Spleen (tissue), 7 donors: ENCODE data around the gene NEK10.

ENCODE experiments used
- CTCF ChIP-seq, 11 experiments: fragments of 200-600 bp in 7 of 11; fragments of 450-650 bp in 4 of 11; sonication (generic) in 4 of 11; IDR thresholded peaks in 8 of 11; conservative IDR thresholded peaks in 3 of 11; 1 replicate in 7 of 11; 2 replicates in 4 of 11; pipeline versions ENCODE4 v1.4.0 to v1.8.0; 2016 to 2021; ENCODE audit warnings: antibody characterized with exemption in 11 of 11, inconsistent platforms in 4 of 11, mild to moderate bottlenecking in 1 of 11
- POLR2A ChIP-seq, 3 donors: fragments of 450-650 bp; IDR thresholded peaks; one replicate each; pipeline ENCODE4 v1.5.1; 2017; ENCODE audit warnings: antibody characterized with exemption in 3 of 3, mild to moderate bottlenecking in 1 of 3
- POLR2AphosphoS5 ChIP-seq, 3 donors: sonication (generic); formaldehyde crosslinking; IDR thresholded peaks; one replicate each; pipeline ENCODE4 v1.5.1; 2017; ENCODE audit warnings: antibody characterized with exemption in 3 of 3
- donor health status: DM: no; HTN: no; CAD: no; lungs with moderate emphysema.
- donor health status: DM: no; HTN: no; CAD: no.
- donor health status: DM: no; HTN: no; CAD: no.

DNA sequence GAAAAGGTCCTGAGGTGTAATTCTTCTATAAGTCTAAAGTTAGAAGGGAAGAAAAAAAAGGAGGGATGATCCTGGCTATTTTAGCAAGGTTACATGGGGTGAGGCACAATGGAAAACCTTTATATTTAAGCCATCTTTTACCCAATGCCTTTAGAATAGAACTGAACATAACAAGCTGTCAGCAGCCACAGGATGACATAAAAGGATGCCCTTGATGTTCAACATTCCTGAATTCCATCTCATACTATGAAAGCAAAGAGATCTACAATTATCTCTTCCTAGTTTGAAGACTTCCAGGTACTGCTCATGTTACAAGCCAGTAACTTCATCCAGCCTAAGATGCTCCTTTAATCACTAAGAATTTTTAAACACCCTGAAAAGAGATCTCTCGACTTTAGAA, 26.9 kb downstream of the NEK10 start:
- TF ChIP-seq CTCF (IDR thresholded peaks at IDR 0.05 in 8 of 11, conservative IDR thresholded peaks at IDR 0.05 in 3 of 11): no peak
- TF ChIP-seq POLR2AphosphoS5 (IDR thresholded peaks at IDR 0.05): no peak
- no peak for TF ChIP-seq POLR2A (IDR thresholded peaks at IDR 0.05)
